ENCODE measurements around the gene SLC35E3. TPM values are rescaled to one million over a fixed set of nuclear protein-coding genes. Genes with fewer than 3 reads are reported as not detected.
A peak's percentile ranks its signal among the peaks of the same experiment; 100 is the strongest.

Gene SLC35E3
- total and polyA plus RNA-seq, 2 of the 13 experiments (the other 11 are each of a cell fraction or from before 2014, with no cell fraction given): 13.0 to 22.1 TPM

- TF ChIP-seq HBP1 (CRISPR knock-in tag; IDR thresholded peaks at IDR 0.05; ENCODE audit: low read depth) (0 out of 2 replicates have a peak, but pooled peaks have one; percentile 42), ATM (IDR thresholded peaks at IDR 0.05; ENCODE audit: borderline replicate concordance) (no peak), ATF1 (CRISPR knock-in tag; IDR thresholded peaks at IDR 0.05) (no peak), ZNF639 (CRISPR knock-in tag; conservative IDR thresholded peaks at IDR 0.05) (no peak; the same call in 1 of the 2 replicates), ZBTB26 (CRISPR knock-in tag; IDR thresholded peaks at IDR 0.05; ENCODE audit: borderline replicate concordance) (peak; percentile 87), TEAD2 (CRISPR knock-in tag; IDR thresholded peaks at IDR 0.05) (no peak), ATF3 (CRISPR knock-in tag; IDR thresholded peaks at IDR 0.05) (no peak; the same call in 1 of the 2 replicates), HDAC2 (CRISPR knock-in tag; IDR thresholded peaks at IDR 0.05) (peak; percentile 36; the same call in 1 of the 2 replicates), MLX (CRISPR knock-in tag; IDR thresholded peaks at IDR 0.05) (peak; percentile 62; the same call in 1 of the 2 replicates), CREB1 (IDR thresholded peaks at IDR 0.05) (no peak), CREB1 (CRISPR knock-in tag; IDR thresholded peaks at IDR 0.05) (no peak), RORA (CRISPR knock-in tag; IDR thresholded peaks at IDR 0.05) (no peak), ZKSCAN5 (CRISPR knock-in tag; IDR thresholded peaks at IDR 0.05) (no peak), HOXA7 (CRISPR knock-in tag; IDR thresholded peaks at IDR 0.05) (no peak), ZBTB14 (CRISPR knock-in tag; IDR thresholded peaks at IDR 0.05) (no peak), ZNF44 (CRISPR knock-in tag; IDR thresholded peaks at IDR 0.05) (no peak; the same call in 1 of the 2 replicates), RNF219 (CRISPR knock-in tag; IDR thresholded peaks at IDR 0.05) (no peak), ZNF7 (CRISPR knock-in tag; IDR thresholded peaks at IDR 0.05) (no peak), ZC3H13 (CRISPR knock-in tag; IDR thresholded peaks at IDR 0.05) (0 out of 2 replicates have a peak, but pooled peaks have one; percentile 22), GTF2F1 (IDR thresholded peaks at IDR 0.05; ENCODE audit: low read length) (no peak), FOXA1 (IDR thresholded peaks at IDR 0.05) (no peak), FOXA1 (CRISPR knock-in tag; IDR thresholded peaks at IDR 0.05) (no peak), AGO2 (optimal IDR thresholded peaks at IDR 0.05; ENCODE audit: low read depth, low read length) (peak; percentile 95), ZNF737 (CRISPR knock-in tag; IDR thresholded peaks at IDR 0.05; ENCODE audit: borderline replicate concordance) (no peak; the same call in 1 of the 2 replicates)
Measured at GRCh38 chr12:68745904-68746571, at the start of gene SLC35E3 (continued).

Data from HepG2 (cell line).